ENCODE data around the gene TNS3. TPM values are rescaled to one million over a fixed set of nuclear protein-coding genes. Genes with fewer than 3 reads are reported as not detected.

The TNS3 gene
- polyA plus RNA-seq, 6 donors from 2014 or later, result 1.5 to 6.3 (median 4.8) TPM

DNA sequence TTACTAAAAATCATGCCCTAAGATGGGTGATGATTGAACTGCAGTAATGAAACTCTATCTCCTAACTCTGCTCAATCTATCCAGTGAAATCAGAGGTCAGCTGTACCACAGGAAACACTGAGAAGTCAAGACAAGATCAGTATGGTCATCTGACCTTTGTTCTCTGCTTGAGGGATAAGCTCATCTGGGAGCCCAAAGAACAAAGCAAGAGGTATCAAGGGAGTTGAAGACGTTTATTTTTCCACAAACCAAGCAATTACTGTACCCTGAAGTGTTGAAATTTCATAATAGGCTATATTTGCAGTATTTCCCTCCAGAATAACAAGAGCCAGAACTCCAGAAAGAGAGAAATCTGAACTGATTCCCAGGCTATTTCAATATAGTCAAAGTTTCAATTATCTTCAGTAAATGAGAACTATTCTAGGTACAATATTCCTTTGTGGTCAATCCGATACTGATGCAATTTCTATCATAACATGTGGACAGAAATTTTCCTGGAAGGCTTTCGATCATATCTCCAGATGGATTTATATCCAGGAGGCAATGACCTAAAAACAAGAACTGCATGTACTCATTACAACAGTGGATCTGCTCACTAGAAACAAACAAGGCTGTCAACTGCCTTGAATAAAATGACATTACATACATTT is 345.3 kb downstream of the TNS3 start:
- no peaks in the 10 kb centered on the region for H3K4me1 Mint-ChIP-seq
- DNase-seq (no peak), ATAC-seq (ENCODE audit: low read depth in 2 of 2) (no peak)
- H3K27me3 Mint-ChIP-seq, result no peaks in the 10 kb centered on the region
- no peak overlapping the region for H3K4me3 Mint-ChIP-seq
- H3K27ac Mint-ChIP-seq, result peak overlapping the region in 1 of 6 donors; percentile 48
- no peaks in the 10 kb centered on the region for H3K9me3 Mint-ChIP-seq
- H3K36me3 Mint-ChIP-seq, result no peaks in the 10 kb centered on the region

DNA sequence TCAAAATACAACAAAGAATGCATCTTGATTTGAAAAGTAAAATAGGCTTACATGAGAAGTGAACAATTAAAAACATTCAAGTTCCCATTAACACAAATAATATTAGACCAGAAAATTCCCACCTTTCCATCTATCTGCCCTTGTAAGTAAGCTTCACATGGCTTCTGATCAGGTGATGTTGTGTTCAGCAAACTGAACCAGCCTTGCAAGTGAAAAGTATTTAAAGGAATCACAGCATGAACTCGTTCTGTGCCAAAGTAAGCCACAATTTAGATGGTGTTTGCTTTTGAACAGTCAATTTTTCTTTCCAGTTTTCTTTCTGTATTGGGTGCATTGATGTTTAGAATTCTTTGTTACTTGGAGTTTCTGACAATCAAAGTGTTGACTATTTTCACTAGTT is 347.9 kb downstream of the TNS3 start:
- H3K27me3 Mint-ChIP-seq, result no peaks in the 10 kb centered on the region
- H3K4me3 Mint-ChIP-seq, result no peak overlapping the region
- peak overlapping the region in 1 of 6 donors; percentile 13 for H3K27ac Mint-ChIP-seq
- peaks cover 0 to under 1% (median 0%) of the 10 kb centered on the region in 3 donors for H3K4me1 Mint-ChIP-seq
- H3K36me3 Mint-ChIP-seq, result no peaks in the 10 kb centered on the region
- no peak for ATAC-seq (ENCODE audit: low read depth in 2 of 2)
- no peaks in the 10 kb centered on the region for H3K9me3 Mint-ChIP-seq
- DNase-seq, result no peak

DNA sequence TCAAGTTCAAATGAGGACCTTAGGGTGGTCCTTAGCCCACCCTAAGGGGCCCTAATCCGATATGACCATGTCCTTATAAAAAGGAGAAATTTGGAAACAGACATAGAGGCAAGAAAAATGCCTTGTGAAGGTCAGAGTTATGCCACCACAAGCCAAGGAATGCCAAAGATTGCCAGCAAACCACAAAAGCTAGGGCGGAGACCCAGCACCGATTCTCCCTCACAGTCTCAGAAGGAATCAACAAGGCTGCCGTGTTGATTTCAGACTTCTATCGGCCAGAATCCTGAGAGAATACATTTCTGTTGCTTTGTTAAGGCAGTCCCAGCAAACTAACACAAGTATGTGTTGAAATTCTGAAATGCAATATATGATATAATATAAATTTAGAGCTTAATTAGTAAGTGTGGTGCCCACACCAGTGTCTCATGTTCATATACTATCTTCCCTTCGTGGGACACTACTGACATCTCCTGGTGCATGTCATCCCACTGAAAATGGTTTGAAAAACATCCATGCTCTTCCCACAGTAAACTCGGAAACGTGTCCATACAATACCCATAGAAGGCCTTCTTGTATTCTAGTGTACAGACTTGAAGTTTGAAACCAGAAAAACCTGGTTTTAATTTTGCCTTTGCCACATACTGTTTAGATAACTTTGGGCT is 349.0 kb downstream of the TNS3 start:
- H3K27me3 Mint-ChIP-seq, result no peaks in the 10 kb centered on the region
- H3K9me3 Mint-ChIP-seq, result peaks cover 0 to 1% (median 0%) of the 10 kb centered on the region in 7 donors
- peaks cover 0 to 3% (median under 1%) of the 10 kb centered on the region in 3 donors for H3K4me1 Mint-ChIP-seq
- DNase-seq, result no peak
- no peak overlapping the region for H3K4me3 Mint-ChIP-seq
- ATAC-seq (ENCODE audit: low read depth in 2 of 2), result no peak
- no peaks in the 10 kb centered on the region for H3K36me3 Mint-ChIP-seq
- H3K27ac Mint-ChIP-seq, result no peak overlapping the region

DNA sequence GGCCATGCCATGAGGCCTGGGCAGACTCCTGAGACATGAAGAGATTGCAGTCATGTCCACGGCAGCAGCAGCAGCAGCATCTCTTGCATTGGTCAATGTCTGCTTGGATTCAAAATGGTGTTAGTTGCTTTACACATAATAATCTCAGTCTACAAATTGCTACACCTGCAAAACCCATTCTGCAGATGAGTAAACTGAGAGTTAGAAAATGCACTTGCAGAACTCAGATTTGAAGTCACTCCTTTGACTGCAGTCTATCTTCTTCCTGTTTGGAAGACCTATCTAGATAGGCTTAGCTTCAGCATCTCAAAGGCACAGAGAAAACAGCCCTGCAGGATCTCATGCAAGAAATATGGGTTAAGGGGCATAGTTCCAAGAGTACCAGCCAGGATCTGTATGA is 350.3 kb downstream of the TNS3 start:
- Mint-ChIP-seq H3K4me3 (no peak overlapping the region), H3K9me3 (peaks cover 0 to 1% (median 0%) of the 10 kb centered on the region in 7 donors), H3K36me3 (no peaks in the 10 kb centered on the region), H3K4me1 (peaks cover 11 to 13% (median 13%) of the 10 kb centered on the region in 3 donors), H3K27me3 (no peaks in the 10 kb centered on the region), H3K27ac (no peak overlapping the region)
- DNase-seq, result no peak
- no peak for ATAC-seq (ENCODE audit: low read depth in 2 of 2)

DNA sequence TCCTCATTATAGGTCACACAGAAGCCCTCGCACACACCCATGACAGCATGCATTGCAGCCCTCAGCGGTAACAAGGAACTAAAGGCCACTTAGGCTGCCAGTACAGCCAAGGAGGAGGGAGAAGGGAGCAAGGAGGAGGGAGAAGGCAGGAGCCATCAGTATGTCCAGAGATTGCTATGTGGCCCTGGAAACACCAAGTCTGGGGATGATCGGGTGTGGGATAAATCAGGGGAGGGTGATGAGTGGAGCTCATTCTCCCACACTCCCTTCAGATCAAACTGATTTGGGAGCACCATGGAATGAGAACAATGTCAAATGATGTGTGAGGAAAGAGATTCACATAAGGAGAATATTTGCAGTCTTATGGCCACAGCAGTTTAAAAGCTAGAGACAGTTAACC is 350.9 kb downstream of the TNS3 start:
- DNase-seq, result no peak
- Mint-ChIP-seq H3K27ac (no peak overlapping the region), H3K9me3 (peaks cover 0 to 1% (median 0%) of the 10 kb centered on the region in 7 donors), H3K4me3 (no peak overlapping the region), H3K27me3 (no peaks in the 10 kb centered on the region), H3K36me3 (no peaks in the 10 kb centered on the region), H3K4me1 (peaks cover 14 to 19% (median 17%) of the 10 kb centered on the region in 3 donors)
- ATAC-seq (ENCODE audit: low read depth in 2 of 2), result no peak

DNA sequence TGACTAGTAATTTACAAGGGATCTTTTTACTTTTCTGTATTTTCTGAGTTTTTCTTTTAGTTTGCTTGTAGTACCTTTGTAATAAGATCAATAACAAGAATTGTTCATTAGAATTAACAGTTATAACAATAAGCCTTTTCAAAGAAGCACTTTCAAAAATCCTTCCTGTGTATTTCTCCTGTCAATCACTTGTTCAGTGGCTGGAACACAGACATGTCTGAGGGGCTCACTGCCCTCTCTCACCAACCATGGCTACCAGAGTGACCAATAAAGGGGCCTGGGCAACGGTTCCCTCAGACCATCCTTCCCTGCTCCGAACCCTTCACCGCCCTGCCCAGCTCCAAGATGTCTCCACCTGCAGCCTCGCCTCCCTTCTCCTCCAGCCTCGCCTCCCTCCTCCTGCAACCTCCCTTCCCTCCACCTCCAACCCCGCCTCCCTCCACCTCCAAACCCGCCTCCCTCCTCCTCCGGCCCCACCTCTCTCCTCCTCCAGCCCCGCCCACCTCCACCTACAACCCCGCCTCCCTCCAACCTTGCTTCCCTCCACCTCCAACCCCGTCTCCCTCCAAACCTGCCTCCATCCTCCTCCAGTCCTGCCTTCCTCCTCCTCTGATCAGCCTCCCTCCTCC is 353.4 kb downstream of the TNS3 start:
- H3K4me3 Mint-ChIP-seq, result no peak overlapping the region
- no peak for DNase-seq
- H3K9me3 Mint-ChIP-seq, result peaks cover 0 to 6% (median 0%) of the 10 kb centered on the region in 7 donors
- peaks cover 0 to 4% (median 0%) of the 10 kb centered on the region in 3 donors for H3K27me3 Mint-ChIP-seq
- ATAC-seq (ENCODE audit: low read depth in 2 of 2), result no peak
- no peaks in the 10 kb centered on the region for H3K36me3 Mint-ChIP-seq
- H3K27ac Mint-ChIP-seq, result no peak overlapping the region
- H3K4me1 Mint-ChIP-seq, result peaks cover 25 to 31% (median 28%) of the 10 kb centered on the region in 3 donors

DNA sequence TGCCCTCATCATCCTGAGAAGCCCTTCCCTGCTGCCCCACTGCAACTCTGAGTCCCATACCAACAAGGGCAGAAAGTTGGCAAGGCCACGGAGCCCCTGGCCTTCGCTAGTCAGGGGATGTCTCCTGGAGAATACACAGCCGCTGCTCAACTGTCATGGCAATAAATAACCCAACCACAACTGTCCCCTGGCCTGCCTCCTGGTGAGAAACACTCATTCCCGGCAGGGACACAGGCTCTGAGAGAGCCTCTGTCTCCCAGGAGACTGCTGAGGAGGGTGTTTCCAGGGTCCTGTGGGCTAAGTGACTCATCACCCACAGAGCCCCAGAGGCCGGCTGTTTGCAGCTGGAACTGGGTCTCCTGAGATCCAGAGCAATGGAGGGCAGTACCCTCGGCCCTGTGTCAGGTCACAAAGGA is 354.1 kb downstream of the TNS3 start:
- Mint-ChIP-seq H3K27ac (peak overlapping the region in 1 of 6 donors; percentile 82), H3K9me3 (peaks cover 0 to 6% (median 0%) of the 10 kb centered on the region in 7 donors), H3K4me1 (peaks cover 25 to 31% (median 28%) of the 10 kb centered on the region in 3 donors), H3K27me3 (peaks cover 0 to 4% (median 0%) of the 10 kb centered on the region in 3 donors), H3K36me3 (no peaks in the 10 kb centered on the region), H3K4me3 (peak overlapping the region in 1 of 8 donors; percentile 52)
- DNase-seq (no peak), ATAC-seq (ENCODE audit: low read depth in 2 of 2) (no peak)

DNA sequence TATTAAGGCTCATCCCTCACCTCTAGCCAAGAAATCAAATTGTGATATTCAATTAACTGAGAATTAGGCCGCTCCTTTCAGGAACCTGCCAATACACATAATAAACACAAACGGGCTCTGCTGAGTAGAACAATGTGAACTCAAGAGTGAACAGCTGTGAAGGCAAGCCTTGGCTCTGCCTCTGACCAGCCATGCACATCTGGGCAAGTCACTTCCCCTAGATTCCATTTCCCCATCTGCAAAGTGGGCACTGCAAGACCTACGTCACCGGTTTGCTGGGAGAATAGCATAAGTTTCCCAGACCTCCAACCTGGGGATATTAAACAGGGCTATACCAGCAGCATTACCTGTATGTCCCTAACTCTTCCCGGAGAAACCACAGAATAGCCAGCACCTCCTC is 355.2 kb downstream of the TNS3 start:
- Mint-ChIP-seq H3K27me3 (peaks cover 0 to 4% (median 0%) of the 10 kb centered on the region in 3 donors), H3K36me3 (no peaks in the 10 kb centered on the region), H3K27ac (peak overlapping the region in 2 of 6 donors; percentile 2 to 29), H3K9me3 (peaks cover 0 to 6% (median 0%) of the 10 kb centered on the region in 7 donors), H3K4me3 (no peak overlapping the region), H3K4me1 (peaks cover 25 to 31% (median 28%) of the 10 kb centered on the region in 3 donors)
- peak; percentile 75 to 76 for ATAC-seq (ENCODE audit: low read depth in 2 of 2)
- DNase-seq, result no peak

DNA sequence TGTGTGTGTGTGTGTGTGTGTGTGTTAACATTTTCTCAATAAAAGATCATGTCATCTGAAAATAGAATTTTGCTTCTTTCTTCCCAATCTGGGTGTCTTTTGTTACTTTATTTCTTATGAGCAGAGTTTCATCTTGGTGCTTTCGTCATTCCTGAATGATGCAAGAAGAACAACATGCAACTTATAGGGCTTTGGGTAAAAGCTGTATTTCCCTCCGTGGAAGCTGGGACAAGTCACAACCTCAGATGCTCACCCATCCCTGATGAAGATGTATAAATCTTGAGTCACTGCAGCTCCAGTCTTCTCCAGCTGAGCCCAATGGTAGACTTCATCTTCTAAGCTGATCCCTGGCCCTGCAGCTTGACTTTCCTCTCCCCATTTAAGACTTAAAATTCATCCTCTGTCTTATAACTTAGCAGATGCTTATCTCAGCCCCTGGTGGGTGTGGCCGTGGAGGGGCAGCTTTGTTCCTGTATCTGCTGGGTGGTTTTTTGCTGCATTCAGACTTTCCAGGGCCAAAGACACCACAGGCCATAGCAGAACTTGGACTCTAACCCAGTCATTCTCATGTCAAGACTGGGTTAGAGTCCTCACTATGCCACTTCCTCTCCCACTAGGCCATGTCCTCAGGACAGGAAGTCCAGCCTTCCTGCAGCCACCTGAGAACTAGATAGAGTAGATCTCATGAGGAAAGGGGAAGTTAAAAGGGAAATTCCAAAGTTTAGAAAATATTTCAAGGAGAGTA is 356.4 kb downstream of the TNS3 start:
- Mint-ChIP-seq H3K4me3 (peak overlapping the region in 1 of 8 donors; percentile 29), H3K4me1 (peaks cover 25 to 31% (median 28%) of the 10 kb centered on the region in 3 donors), H3K9me3 (peaks cover 0 to 6% (median 0%) of the 10 kb centered on the region in 7 donors), H3K27ac (peak overlapping the region in 4 of 6 donors; percentile 1 to 79 (median 24)), H3K36me3 (no peaks in the 10 kb centered on the region), H3K27me3 (peaks cover 0 to 4% (median 0%) of the 10 kb centered on the region in 3 donors)
- no peak for DNase-seq
- peak; percentile 53 to 63 for ATAC-seq (ENCODE audit: low read depth in 2 of 2)

Data from naive B cell (primary cell).